HepG2 (cell line): Measurements from ENCODE around the gene SAE1. TPM values are rescaled to one million over a fixed set of nuclear protein-coding genes. Genes with fewer than 3 reads are reported as not detected.

Experiments
- HNF4A ChIP-seq: sonication (generic); formaldehyde crosslinking; IDR thresholded peaks from 2 replicates; pipeline ENCODE4 v1.4.0; 2020; ENCODE audit warnings: missing genetic modification reagents
- JARID2 ChIP-seq: sonication (generic); formaldehyde crosslinking; IDR thresholded peaks from 2 replicates; pipeline ENCODE4 v1.8.1; 2023; ENCODE audit warnings: missing genetic modification reagents, inconsistent platforms; ENCODE audit not compliant: insufficient replicate concordance
- KLF12 ChIP-seq: sonication (generic); formaldehyde crosslinking; IDR thresholded peaks from 2 replicates; pipeline ENCODE4 v1.4.0; 2020; ENCODE audit warnings: missing genetic modification reagents, borderline replicate concordance
- MXI1 ChIP-seq: IDR thresholded peaks from 3 replicates; pipeline ENCODE4 v1.6.1; 2012; ENCODE audit warnings: low read depth, low read length, inconsistent platforms, borderline replicate concordance
- NR2C2 ChIP-seq: sonication (generic); formaldehyde crosslinking; IDR thresholded peaks from 2 replicates; pipeline ENCODE4 v1.4.0; 2020; ENCODE audit warnings: missing genetic modification reagents, mild to moderate bottlenecking, moderate library complexity, borderline replicate concordance
- ONECUT2 ChIP-seq: sonication (generic); formaldehyde crosslinking; IDR thresholded peaks from 2 replicates; pipeline ENCODE4 v1.4.0; 2020; ENCODE audit warnings: missing genetic modification reagents
- SNAPC4 ChIP-seq: sonication (generic); formaldehyde crosslinking; IDR thresholded peaks from 2 replicates; pipeline ENCODE4 v1.4.0; 2020; ENCODE audit warnings: mild to moderate bottlenecking, missing genetic modification reagents
- TMF1 ChIP-seq: sonication (generic); formaldehyde crosslinking; IDR thresholded peaks from 2 replicates; pipeline ENCODE4 v1.8.1; 2022; ENCODE audit warnings: low read depth, missing genetic modification reagents
- ZNF275 ChIP-seq: sonication (generic); formaldehyde crosslinking; IDR thresholded peaks from 2 replicates; pipeline ENCODE4 v1.8.0; 2022; ENCODE audit warnings: missing genetic modification reagents, mild to moderate bottlenecking, inconsistent platforms, borderline replicate concordance
- ZNF30 ChIP-seq: sonication (generic); formaldehyde crosslinking; IDR thresholded peaks from 2 replicates; pipeline ENCODE4 v1.5.0; 2020; ENCODE audit warnings: mild to moderate bottlenecking, missing genetic modification reagents
- ZNF496 ChIP-seq: sonication (generic); formaldehyde crosslinking; IDR thresholded peaks from 2 replicates; pipeline ENCODE4 v1.8.1; 2023; ENCODE audit warnings: mild to moderate bottlenecking, moderate library complexity, missing genetic modification reagents; ENCODE audit not compliant: insufficient replicate concordance
- ZNF609 ChIP-seq: sonication (generic); formaldehyde crosslinking; IDR thresholded peaks from 2 replicates; pipeline ENCODE4 v1.4.0; 2020; ENCODE audit warnings: mild to moderate bottlenecking, missing genetic modification reagents, borderline replicate concordance
- ZNF674 ChIP-seq: sonication (generic); formaldehyde crosslinking; IDR thresholded peaks from 2 replicates; pipeline ENCODE4 v1.5.0; 2020; ENCODE audit warnings: low read depth, mild to moderate bottlenecking, missing genetic modification reagents
- polyA plus RNA-seq, 8 experiments: library from polyadenylated mRNA; depleted of rRNA in 3 of 8; stranded (reverse) in 7 of 8; unstranded in 1 of 8; fragments of >200 nt; fragmentation: Illumina TruSeq in 4 of 8; extraction: Trizol in 4 of 8; gene quantifications; 2 replicates each; pipeline versions ENCODE4 v1.2.1 to v1.2.3, GENCODE V29; 2011 to 2016; ENCODE audit warnings: low read depth in 4 of 8, missing spikeins in 1 of 8, mixed read lengths in 1 of 8; ENCODE audit not compliant: insufficient read depth in 1 of 8
- total RNA-seq, 5 experiments: library from RNA; depleted of rRNA; stranded (reverse); fragments of >200 nt; fragmentation: Illumina TruSeq; extraction: Trizol; gene quantifications; 2 replicates each; pipeline ENCODE4 v1.2.3, GENCODE V29; 2016; ENCODE audit warnings: low read depth in 1 of 5

The SAE1 gene
- total and polyA plus RNA-seq, 2 of the 13 experiments (the other 11 are each of a cell fraction or from before 2014, with no cell fraction given): 87.6 to 197 TPM

- TF ChIP-seq ZNF496 (no peak), JARID2 (CRISPR knock-in tag) (no peak), TMF1 (no peak), ZNF30 (CRISPR knock-in tag) (no peak), MXI1 (peak; percentile 82; the same call in 1 of the 3 replicates), NR2C2 (CRISPR knock-in tag) (peak; percentile 61; the same call in 1 of the 2 replicates), ZNF275 (peak; percentile 96; the same call in 1 of the 2 replicates), KLF12 (0 out of 2 replicates have a peak, but pooled peaks have one; percentile 48), HNF4A (CRISPR knock-in tag) (peak; percentile 53; the same call in 1 of the 2 replicates), ONECUT2 (no peak), SNAPC4 (peak; percentile 94), ZNF609 (CRISPR knock-in tag) (peak; percentile 67; the same call in 1 of the 2 replicates), ZNF674 (CRISPR knock-in tag) (no peak)
These were observed 113.3 kb downstream of the SAE1 start (continued) for GRCh38 chr19:47243776-47244547.
